ENCODE data around the gene TCFL5. TPM values are rescaled to one million over a fixed set of nuclear protein-coding genes. Genes with fewer than 3 reads are reported as not detected.

TCFL5 gene
- total RNA-seq, 1 donor from 2014 or later = 12.8 TPM

GRCh38 chr20:62880935-62881661 is 19.5 kb upstream of the TCFL5 start:
- Mint-ChIP-seq H3K27me3 (ENCODE audit: unreplicated experiment) (no peaks in the 10 kb centered on the region), H3K4me3 (ENCODE audit: unreplicated experiment) (no peak overlapping the region), H3K27ac (ENCODE audit: unreplicated experiment) (no peak overlapping the region), H3K9me3 (ENCODE audit: unreplicated experiment) (no peaks in the 10 kb centered on the region), H3K36me3 (ENCODE audit: unreplicated experiment) (peaks cover 9% of the 10 kb centered on the region), H3K4me1 (ENCODE audit: unreplicated experiment) (peaks cover 4% of the 10 kb centered on the region)
- TF ChIP-seq, protein P1, sequence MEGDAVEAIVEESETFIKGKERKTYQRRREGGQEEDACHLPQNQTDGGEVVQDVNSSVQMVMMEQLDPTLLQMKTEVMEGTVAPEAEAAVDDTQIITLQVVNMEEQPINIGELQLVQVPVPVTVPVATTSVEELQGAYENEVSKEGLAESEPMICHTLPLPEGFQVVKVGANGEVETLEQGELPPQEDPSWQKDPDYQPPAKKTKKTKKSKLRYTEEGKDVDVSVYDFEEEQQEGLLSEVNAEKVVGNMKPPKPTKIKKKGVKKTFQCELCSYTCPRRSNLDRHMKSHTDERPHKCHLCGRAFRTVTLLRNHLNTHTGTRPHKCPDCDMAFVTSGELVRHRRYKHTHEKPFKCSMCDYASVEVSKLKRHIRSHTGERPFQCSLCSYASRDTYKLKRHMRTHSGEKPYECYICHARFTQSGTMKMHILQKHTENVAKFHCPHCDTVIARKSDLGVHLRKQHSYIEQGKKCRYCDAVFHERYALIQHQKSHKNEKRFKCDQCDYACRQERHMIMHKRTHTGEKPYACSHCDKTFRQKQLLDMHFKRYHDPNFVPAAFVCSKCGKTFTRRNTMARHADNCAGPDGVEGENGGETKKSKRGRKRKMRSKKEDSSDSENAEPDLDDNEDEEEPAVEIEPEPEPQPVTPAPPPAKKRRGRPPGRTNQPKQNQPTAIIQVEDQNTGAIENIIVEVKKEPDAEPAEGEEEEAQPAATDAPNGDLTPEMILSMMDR (IDR thresholded peaks at IDR 0.05) = no peak
- no peak for DNase-seq (ENCODE audit: extremely low spot score, unreplicated experiment)

GRCh38 chr20:62880147-62880934 is 18.7 kb upstream of the TCFL5 start:
- TF ChIP-seq, protein P1 (IDR thresholded peaks at IDR 0.05) = no peak
- Mint-ChIP-seq H3K4me3 (ENCODE audit: unreplicated experiment) (no peak overlapping the region), H3K4me1 (ENCODE audit: unreplicated experiment) (peaks cover 12% of the 10 kb centered on the region), H3K36me3 (ENCODE audit: unreplicated experiment) (peaks cover 9% of the 10 kb centered on the region), H3K9me3 (ENCODE audit: unreplicated experiment) (no peaks in the 10 kb centered on the region), H3K27ac (ENCODE audit: unreplicated experiment) (no peak overlapping the region), H3K27me3 (ENCODE audit: unreplicated experiment) (no peaks in the 10 kb centered on the region)
- DNase-seq (ENCODE audit: extremely low spot score, unreplicated experiment) = no peak

GRCh38 chr20:62879275-62880146 is 17.9 kb upstream of the TCFL5 start:
- DNase-seq (ENCODE audit: extremely low spot score, unreplicated experiment) = no peak
- peaks cover 15% of the 10 kb centered on the region for H3K4me1 Mint-ChIP-seq (ENCODE audit: unreplicated experiment)
- H3K36me3 Mint-ChIP-seq (ENCODE audit: unreplicated experiment) = peaks cover 9% of the 10 kb centered on the region
- TF ChIP-seq, protein P1 (IDR thresholded peaks at IDR 0.05) = no peak
- no peak overlapping the region for H3K4me3 Mint-ChIP-seq (ENCODE audit: unreplicated experiment)
- H3K9me3 Mint-ChIP-seq (ENCODE audit: unreplicated experiment) = no peaks in the 10 kb centered on the region
- H3K27ac Mint-ChIP-seq (ENCODE audit: unreplicated experiment) = no peak overlapping the region
- H3K27me3 Mint-ChIP-seq (ENCODE audit: unreplicated experiment) = no peaks in the 10 kb centered on the region

- TF ChIP-seq, protein P1 (IDR thresholded peaks at IDR 0.05) = no peak
- H3K4me1 Mint-ChIP-seq (ENCODE audit: unreplicated experiment) = peaks cover 24% of the 10 kb centered on the region
- no peaks in the 10 kb centered on the region for H3K9me3 Mint-ChIP-seq (ENCODE audit: unreplicated experiment)
- DNase-seq (ENCODE audit: extremely low spot score, unreplicated experiment) = no peak
- H3K4me3 Mint-ChIP-seq (ENCODE audit: unreplicated experiment) = no peak overlapping the region
- peaks cover 9% of the 10 kb centered on the region for H3K36me3 Mint-ChIP-seq (ENCODE audit: unreplicated experiment)
- peak overlapping the region; percentile 27 for H3K27ac Mint-ChIP-seq (ENCODE audit: unreplicated experiment)
- H3K27me3 Mint-ChIP-seq (ENCODE audit: unreplicated experiment) = no peaks in the 10 kb centered on the region
These were observed 16.8 kb upstream of the TCFL5 start for GRCh38 chr20:62878244-62879038.

Data from osteocyte (in vitro differentiated cells).